ENCODE data around the gene PDGFRB. TPM values are rescaled to one million over a fixed set of nuclear protein-coding genes. Genes with fewer than 3 reads are reported as not detected.

Gene PDGFRB
- total and polyA plus RNA-seq, 10 of the 15 experiments (the other 5 are each of a cell fraction or from before 2014, with no cell fraction given): 0.02 to 3.0 (median 1.0) TPM

GRCh38 chr5:150108711-150109514, 46.7 kb downstream of the PDGFRB start:
- H3K36me3 ChIP-seq (ENCODE audit: control insufficient read depth in 2 of 2, insufficient read depth in 2 of 2, low read length in 1 of 2): no peaks in the 10 kb centered on the region
- no peak overlapping the region for H3K4me3 ChIP-seq
- no peak overlapping the region for H3K9ac ChIP-seq (ENCODE audit: control insufficient read depth, insufficient read depth, low read length)
- 58% methylated on average over 9 of the region's 11 CpGs for WGBS (ENCODE audit: insufficient coverage, insufficient replicate concordance, low lambda C conversion rate, missing lambda C conversion rate)
- no TSS peak for BruUV-seq (replicated peaks)
- no peak overlapping the region for H3K4me2 ChIP-seq (ENCODE audit: control insufficient read depth, insufficient read depth)
- no peaks in the 10 kb centered on the region for H3K79me2 ChIP-seq (ENCODE audit: control insufficient read depth, insufficient read depth, low read length)
- in situ Hi-C loops (cut with MboI) (no loop called here), intact Hi-C loops (cut with micrococcal nuclease; ENCODE audit: unreplicated experiment) (loop anchor here (5.0 kb wide), 1 partner anchor 62 kb away; no protein-coding TSS in a partner anchor)
- H3K9me3 ChIP-seq (replicated peaks; ENCODE audit: control insufficient read depth, insufficient read depth, low read length): no peaks in the 10 kb centered on the region
- ATAC-seq (no peak), FAIRE-seq (no peak), DNase-seq (ENCODE audit: low read depth, low spot score) (no peak)
- RAD21 ChIA-PET (ENCODE audit: unreplicated experiment): interaction anchor here (0.6 kb wide), 1 partner anchor 582 kb away, joined by 3 read pairs; no protein-coding TSS in a partner anchor
- POLR2A ChIA-PET: interaction anchor here (0.6 to 1.2 kb wide), 2 partner anchors 13 to 14 kb away, joined by 4 to 5 read pairs; no protein-coding TSS in a partner anchor
- H4K20me1 ChIP-seq (ENCODE audit: control insufficient read depth, insufficient read depth): no peaks in the 10 kb centered on the region
- SMC1A ChIA-PET (ENCODE audit: uncharacterized antibody, unreplicated experiment): interaction anchor here (0.7 to 1.2 kb wide), 2 partner anchors 20 to 25 kb away, joined by 3 read pairs; no protein-coding TSS in a partner anchor
- no peaks in the 10 kb centered on the region for H3K4me1 ChIP-seq (ENCODE audit: control insufficient read depth, insufficient read depth, low read length)
- H2AFZ ChIP-seq (ENCODE audit: control insufficient read depth, low read depth, low read length): no peak overlapping the region
- H3K27me3 ChIP-seq (replicated peaks in 1 of 2; ENCODE audit: control insufficient read depth in 2 of 2, insufficient read depth in 2 of 2, low read length in 1 of 2): no peaks in the 10 kb centered on the region
- no peak overlapping the region for H3K27ac ChIP-seq (ENCODE audit: control insufficient read depth, insufficient read depth)
- CTCF ChIA-PET: interaction anchor here (0.6 to 3.9 kb wide), 4 partner anchors 8 to 467 kb away, joined by 3 to 15 read pairs (median 3); no protein-coding TSS in a partner anchor
- no peak for TF ChIP-seq EZH2 (IDR thresholded peaks at IDR 0.05; ENCODE audit: borderline replicate concordance, control insufficient read depth, low read depth, low read length)
- TF ChIP-seq ZBTB33 (IDR thresholded peaks at IDR 0.05): no peak
- TF ChIP-seq HDAC6 (IDR thresholded peaks at IDR 0.05; ENCODE audit: unreplicated experiment): no peak
- TF ChIP-seq CREM (IDR thresholded peaks at IDR 0.05; ENCODE audit: low read depth): no peak
- no peak for TF ChIP-seq MLLT1 (IDR thresholded peaks at IDR 0.05)
- TF ChIP-seq POLR2AphosphoS2 (IDR thresholded peaks at IDR 0.05; ENCODE audit: low read depth, low read length): no peak
- TF ChIP-seq IKZF1 (conservative IDR thresholded peaks at IDR 0.05): no peak
- TF ChIP-seq ZBTB4 (CRISPR knock-in tag; IDR thresholded peaks at IDR 0.05): no peak
- TF ChIP-seq SKIL (IDR thresholded peaks at IDR 0.05; ENCODE audit: low read depth, poor library complexity, severe bottlenecking): no peak
- no peak for TF ChIP-seq KDM1A (IDR thresholded peaks at IDR 0.05; ENCODE audit: borderline replicate concordance)
- TF ChIP-seq TCF7 (IDR thresholded peaks at IDR 0.05; ENCODE audit: borderline replicate concordance): no peak
- no peak for TF ChIP-seq EP300 (IDR thresholded peaks at IDR 0.05; ENCODE audit: borderline replicate concordance in 1 of 2, control insufficient read depth in 1 of 2, low read depth in 2 of 2, low read length in 2 of 2)
